Measurements from ENCODE around the gene HSPB6.
A peak's percentile ranks its signal among the peaks of the same experiment; 100 is the strongest.

HSPB6 gene

GRCh38 chr19:35713904-35714495, 42.8 kb downstream of the HSPB6 start:
- DNase-seq = no peak

GRCh38 chr19:35713506-35713850, 43.4 kb downstream of the HSPB6 start:
- DNase-seq = no peak

DNA sequence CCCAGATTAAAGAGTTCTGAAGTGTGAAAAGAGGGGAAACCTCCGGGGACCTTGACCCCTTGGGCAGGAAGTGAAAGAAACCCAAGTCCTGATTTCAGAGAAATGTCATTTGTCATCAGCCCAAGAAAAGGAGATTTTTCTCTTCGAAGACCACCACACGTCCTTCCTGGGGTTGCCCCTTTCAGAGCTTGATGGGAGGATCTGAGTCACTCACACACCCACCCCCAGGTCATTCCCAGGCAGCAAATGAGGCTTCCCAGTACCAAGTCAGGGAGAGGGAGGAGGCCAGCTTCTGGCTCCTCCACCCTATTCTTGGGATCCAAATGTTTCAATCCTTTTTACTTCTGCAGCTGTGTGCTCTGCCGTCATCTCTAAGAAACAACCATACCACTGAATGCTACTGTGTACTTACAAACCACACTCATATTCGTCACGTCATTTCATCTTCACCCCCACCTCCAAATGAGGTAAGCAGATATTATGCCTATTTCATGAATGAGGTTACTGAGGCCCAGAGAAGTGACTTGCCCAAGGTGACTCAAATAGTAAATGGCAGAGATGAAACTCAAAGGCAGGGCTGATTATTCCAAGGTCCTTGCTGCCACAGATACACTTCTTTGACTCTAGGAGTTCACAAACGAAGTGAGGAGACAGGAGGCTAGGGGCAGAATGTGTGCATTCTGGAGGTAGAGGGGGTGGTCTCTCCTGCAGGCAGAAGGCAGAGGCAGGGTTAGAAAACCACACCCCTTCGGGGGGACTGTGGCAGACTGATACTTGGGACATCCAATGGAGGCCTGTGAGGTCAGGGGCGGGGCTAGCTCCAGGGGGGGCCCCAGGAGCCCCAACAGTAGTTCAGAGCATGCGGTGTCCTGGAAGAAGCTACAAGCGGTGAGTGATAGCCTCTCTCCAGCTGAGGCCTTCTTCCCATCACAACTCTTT, 44.0 kb downstream of the HSPB6 start:
- DNase-seq = no peak

GRCh38 chr19:35710784-35711723, 45.8 kb downstream of the HSPB6 start:
- DNase-seq = no peak

- peak; percentile 43 for DNase-seq
Measured at GRCh38 chr19:35708391-35708790, 48.4 kb downstream of the HSPB6 start.
